Thyroid gland (tissue), 4 donors: Measurements from ENCODE around the gene MBD2.

ENCODE experiments used
- CTCF ChIP-seq, 6 experiments: fragments of 200-600 bp in 3 of 6; fragments of 450-650 bp in 3 of 6; sonication (generic) in 3 of 6; IDR thresholded peaks; one replicate each; pipeline ENCODE4 v1.5.1; 2016 to 2019; ENCODE audit warnings: antibody characterized with exemption in 6 of 6, mild to moderate bottlenecking in 2 of 6, inconsistent platforms in 1 of 6, moderate library complexity in 1 of 6
- POLR2A ChIP-seq, 2 donors: fragments of 450-650 bp; IDR thresholded peaks; one replicate each; pipeline ENCODE4 v1.6.1; 2017; ENCODE audit warnings: antibody characterized with exemption in 2 of 2, mild to moderate bottlenecking in 2 of 2, moderate library complexity in 1 of 2

- TF ChIP-seq CTCF (IDR thresholded peaks at IDR 0.05): no peak
- no peak for TF ChIP-seq POLR2A (IDR thresholded peaks at IDR 0.05)
Measured at GRCh38 chr18:54173980-54174630, 50.4 kb downstream of the MBD2 start.
